HG02981 (cell line): ENCODE results near the gene PIK3R5.
"Not testable (repeated sequence)": the region's sequence is repeated elsewhere in the genome, so short reads cannot be mapped to it uniquely, and the experiment has no call there.

Experiments
- ATAC-seq: cut with Tn5 transposase; IDR thresholded peaks from one replicate; pipeline ENCODE4 v1.9.1; 2021; ENCODE audit warnings: mild to moderate bottlenecking, moderate library complexity; ENCODE audit not compliant: unreplicated experiment

The PIK3R5 gene

GRCh38 chr17:8985054-8985701 lies 19.7 kb upstream of the PIK3R5 start:
- no peak for ATAC-seq

- ATAC-seq, result not testable (repeated sequence)
These were observed 18.7 kb upstream of the PIK3R5 start for GRCh38 chr17:8984225-8984624.

- ATAC-seq, result no peak
These were observed 15.9 kb upstream of the PIK3R5 start for GRCh38 chr17:8981443-8981842.

GRCh38 chr17:8979715-8980114 lies 14.2 kb upstream of the PIK3R5 start:
- ATAC-seq, result no peak

- ATAC-seq, result no peak
These were observed 11.1 kb upstream of the PIK3R5 start for GRCh38 chr17:8976638-8977037.

GRCh38 chr17:8975091-8975725 lies 9.7 kb upstream of the PIK3R5 start:
- no peak for ATAC-seq

GRCh38 chr17:8969901-8970300 lies 4.4 kb upstream of the PIK3R5 start:
- ATAC-seq, result no peak

GRCh38 chr17:8968503-8968902 lies 3.0 kb upstream of the PIK3R5 start:
- ATAC-seq, result no peak

GRCh38 chr17:8967861-8968260 lies 2.4 kb upstream of the PIK3R5 start:
- ATAC-seq, result no peak

GRCh38 chr17:8966926-8967325 lies 1.4 kb upstream of the PIK3R5 start:
- ATAC-seq, result no peak

- ATAC-seq, result no peak
These were observed 610 bp downstream of the PIK3R5 start for GRCh38 chr17:8964801-8965393.

- ATAC-seq, result no peak
These were observed 1.8 kb downstream of the PIK3R5 start for GRCh38 chr17:8963647-8964258.

GRCh38 chr17:8963014-8963413 lies 2.5 kb downstream of the PIK3R5 start:
- no peak for ATAC-seq

GRCh38 chr17:8961829-8962228 lies 3.7 kb downstream of the PIK3R5 start:
- ATAC-seq, result no peak

GRCh38 chr17:8960325-8961140 lies 5.0 kb downstream of the PIK3R5 start:
- no peak for ATAC-seq

GRCh38 chr17:8959312-8959918 lies 6.1 kb downstream of the PIK3R5 start:
- no peak for ATAC-seq

GRCh38 chr17:8957721-8958120 lies 7.8 kb downstream of the PIK3R5 start:
- no peak for ATAC-seq

GRCh38 chr17:8956465-8956902 lies 9.0 kb downstream of the PIK3R5 start:
- ATAC-seq, result peak; percentile 45

GRCh38 chr17:8955021-8955959 lies 10.2 kb downstream of the PIK3R5 start:
- no peak for ATAC-seq

GRCh38 chr17:8954339-8954738 lies 11.2 kb downstream of the PIK3R5 start:
- ATAC-seq, result no peak
